Panc1 (cell line): Measurements from ENCODE around the gene BICD1. TPM values are rescaled to one million over a fixed set of nuclear protein-coding genes. Genes with fewer than 3 reads are reported as not detected.

ENCODE experiments used
- ATAC-seq: fragments of 200-7000 bp; cut with Tn5 transposase; 2 replicates; pipeline ENCODE4 v1.9.1; 2020; ENCODE audit warnings: mild to moderate bottlenecking, moderate library complexity
- BruUV-seq: library from RNA; stranded (reverse); fragments of 400-500 nt; replicated peaks from 2 replicates; lab custom pipeline; 2021; lab: Mats Ljungman, UMichigan
- CTCF ChIA-PET: fragments of 300-600 bp; sonication (Branson Sonifier 250); formaldehyde crosslinking; loops from one replicate; lab custom pipeline; 2022; ENCODE audit warnings: antibody characterized with exemption; lab: Charles Lee
- POLR2A ChIA-PET: fragments of 300-600 bp; sonication (Branson Sonifier 250); formaldehyde crosslinking; loops from one replicate; lab custom pipeline; 2022; ENCODE audit warnings: antibody characterized with exemption; lab: Charles Lee
- DNase-seq: peaks from one replicate; pipeline ENCODE4 v3.0.0-alpha.2; 2010; ENCODE audit warnings: low read depth, low spot score
- H3K27ac ChIP-seq: 2 replicates; pipeline ENCODE4 v1.5.1; 2011; ENCODE audit warnings: mild to moderate bottlenecking, low read length, inconsistent platforms
- H3K27me3 ChIP-seq: fragments of 200-500 bp; sonication (Bioruptor generic); 2 replicates; pipeline ENCODE4 v1.6.0; 2014; ENCODE audit warnings: low read length, inconsistent platforms; ENCODE audit not compliant: control insufficient read depth, insufficient read depth
- H3K36me3 ChIP-seq: fragments of 200-500 bp; sonication (Bioruptor generic); 2 replicates; pipeline ENCODE4 v1.5.1; 2014; ENCODE audit warnings: inconsistent platforms, mild to moderate bottlenecking, low read length, moderate library complexity; ENCODE audit not compliant: control insufficient read depth, insufficient read depth
- H3K4me1 ChIP-seq: 2 replicates; pipeline ENCODE4 v1.5.1; 2011; ENCODE audit warnings: inconsistent platforms, mild to moderate bottlenecking, low read length, moderate library complexity; ENCODE audit not compliant: control insufficient read depth, insufficient read depth
- H3K4me3 ChIP-seq, 2 experiments: 2 replicates each; pipeline ENCODE4 v1.5.1; 2011 to 2012; ENCODE audit warnings: low read depth in 2 of 2, low read length in 2 of 2, mild to moderate bottlenecking in 2 of 2, inconsistent platforms in 1 of 2, moderate library complexity in 1 of 2
- H3K9me3 ChIP-seq: fragments of 200-500 bp; sonication (Bioruptor generic); 2 replicates; pipeline ENCODE4 v1.5.1; 2014; ENCODE audit warnings: low read depth, mild to moderate bottlenecking, inconsistent platforms, low read length, moderate library complexity; ENCODE audit not compliant: control insufficient read depth, insufficient read depth
- CTCF ChIP-seq: fragments of 450-650 bp; IDR thresholded peaks from 2 replicates; pipeline ENCODE4 v1.5.1; 2017; ENCODE audit warnings: mild to moderate bottlenecking
- POLR2AphosphoS5 ChIP-seq: IDR thresholded peaks from 2 replicates; pipeline ENCODE4 v1.6.1; 2012; ENCODE audit warnings: mild to moderate bottlenecking, low read depth, low read length, moderate library complexity
- REST ChIP-seq, 2 experiments: IDR thresholded peaks; 2 replicates each; pipeline ENCODE4 v1.6.1; 2011 to 2012; ENCODE audit warnings: low read depth in 2 of 2, control low read depth in 1 of 2, low read length in 1 of 2, mild to moderate bottlenecking in 1 of 2, moderate library complexity in 1 of 2; ENCODE audit not compliant: insufficient read depth in 1 of 2
- SIN3A ChIP-seq: IDR thresholded peaks from 2 replicates; pipeline ENCODE4 v1.6.1; 2012; ENCODE audit warnings: low read depth, mild to moderate bottlenecking, low read length, moderate library complexity, borderline replicate concordance; ENCODE audit not compliant: insufficient read depth
- TCF7L2 ChIP-seq: IDR thresholded peaks from 2 replicates; pipeline ENCODE4 v1.6.1; 2011; ENCODE audit warnings: mild to moderate bottlenecking, low read depth, low read length, inconsistent platforms
- in situ Hi-C: cut with HindIII; loops from 2 replicates; pipeline ENCODE4 v1.10.0; 2016; ENCODE audit warnings: low sequenced_read_pairs, low pct_unique_long_range_greater_than_20kb
- intact Hi-C: fragments of 100-400 bp; cut with micrococcal nuclease; formaldehyde crosslinking; loops from one replicate; pipeline ENCODE4 v1.10.0; 2022; ENCODE audit not compliant: unreplicated experiment
- total RNA-seq: library from RNA; stranded (reverse); gene quantifications from one replicate; pipeline ENCODE4 v1.2.1, GENCODE V29; 2021; ENCODE audit not compliant: unreplicated experiment

Gene BICD1
- total RNA-seq, 1 experiment from 2014 or later = 40.0 TPM

GRCh38 chr12:32309811-32310736 is 203.4 kb downstream of the BICD1 start:
- TF ChIP-seq TCF7L2 (no peak), CTCF (no peak), SIN3A (no peak), POLR2AphosphoS5 (no peak)
- Histone ChIP-seq H3K4me1 (no peaks in the 10 kb centered on the region), H3K27me3 (no peaks in the 10 kb centered on the region), H3K27ac (no peak overlapping the region), H3K4me3 (no peak overlapping the region), H3K9me3 (no peaks in the 10 kb centered on the region), H3K36me3 (no peaks in the 10 kb centered on the region)
- intact Hi-C loops (loop anchor here (5.0 kb wide), 2 partner anchors 248 to 628 kb away; no protein-coding TSS in a partner anchor), in situ Hi-C loops (no loop called here)
- ATAC-seq (no peak), DNase-seq (no peak)
- POLR2A ChIA-PET = no interaction called here
- CTCF ChIA-PET = interaction anchor here (0.6 kb wide), 1 partner anchor 650 kb away, joined by 7 read pairs; no protein-coding TSS in a partner anchor
- no TSS peak for BruUV-seq

GRCh38 chr12:32312049-32312670 is 205.5 kb downstream of the BICD1 start:
- in situ Hi-C loops = no loop called here
- Histone ChIP-seq H3K27me3 (no peaks in the 10 kb centered on the region), H3K36me3 (no peaks in the 10 kb centered on the region), H3K27ac (no peak overlapping the region), H3K4me1 (no peaks in the 10 kb centered on the region), H3K9me3 (no peaks in the 10 kb centered on the region), H3K4me3 (no peak overlapping the region)
- ChIA-PET POLR2A (interaction anchor here (0.6 kb wide), 2 partner anchors 252 to 646 kb away, joined by 3 to 4 read pairs; no protein-coding TSS in a partner anchor), CTCF (interaction anchor here (0.6 to 2.1 kb wide), 10 partner anchors 22 to 942 kb away, joined by 3 to 26 read pairs (median 4); partner anchors contain the start of gene AMN1)
- ATAC-seq (peak; percentile 77), DNase-seq (peak; percentile 45)
- BruUV-seq = TSS peak; percentile 34
- peak; percentile 80; the same call in 1 of the 2 replicates for TF ChIP-seq CTCF
- TF ChIP-seq REST (IDR thresholded peaks at IDR 0.05; ENCODE audit: insufficient read depth in 1 of 2, low read depth in 2 of 2, low read length in 1 of 2) = no peak; a peak in 1 of 4 replicates
- TF ChIP-seq POLR2AphosphoS5 = no peak
- TF ChIP-seq SIN3A = no peak
- intact Hi-C loops = loop anchor here (2.0 to 5.0 kb wide), 2 partner anchors 250 to 659 kb away; no protein-coding TSS in a partner anchor
